ENCODE data around the gene FMN1. TPM values are rescaled to one million over a fixed set of nuclear protein-coding genes. Genes with fewer than 3 reads are reported as not detected.
"Not testable (repeated sequence)": the region's sequence is repeated elsewhere in the genome, so short reads cannot be mapped to it uniquely, and the experiment has no call there.

FMN1 gene
- total RNA-seq, 1 donor from 2014 or later, result 37.1 TPM

- DNase-seq (ENCODE audit: low spot score), result no peak
Measured at GRCh38 chr15:32870240-32871033, 324.1 kb downstream of the FMN1 start.

- DNase-seq (ENCODE audit: low spot score), result no peak
Measured at GRCh38 chr15:32869776-32870175, 324.7 kb downstream of the FMN1 start.

- DNase-seq (ENCODE audit: low spot score), result no peak
Measured at GRCh38 chr15:32867313-32867626, 327.2 kb downstream of the FMN1 start.

- DNase-seq (ENCODE audit: low spot score), result no peak
Measured at GRCh38 chr15:32866454-32867312, 327.8 kb downstream of the FMN1 start.

GRCh38 chr15:32864841-32865240, 329.7 kb downstream of the FMN1 start:
- no peak for DNase-seq (ENCODE audit: low spot score)

- no peak for DNase-seq (ENCODE audit: low spot score)
Measured at GRCh38 chr15:32864051-32864450, 330.5 kb downstream of the FMN1 start.

- DNase-seq (ENCODE audit: low spot score), result no peak
Measured at GRCh38 chr15:32861761-32862160, 332.8 kb downstream of the FMN1 start.

GRCh38 chr15:32861174-32861573, 333.3 kb downstream of the FMN1 start:
- DNase-seq (ENCODE audit: low spot score), result no peak

GRCh38 chr15:32859996-32860395, 334.5 kb downstream of the FMN1 start:
- DNase-seq (ENCODE audit: low spot score), result no peak

GRCh38 chr15:32859251-32859650, 335.3 kb downstream of the FMN1 start:
- DNase-seq (ENCODE audit: low spot score), result no peak

GRCh38 chr15:32857732-32858131, 336.8 kb downstream of the FMN1 start:
- DNase-seq (ENCODE audit: low spot score), result no peak

- DNase-seq (ENCODE audit: low spot score), result no peak
Measured at GRCh38 chr15:32856753-32857152, 337.8 kb downstream of the FMN1 start.

GRCh38 chr15:32855942-32856341, 338.6 kb downstream of the FMN1 start:
- DNase-seq (ENCODE audit: low spot score), result no peak

GRCh38 chr15:32853592-32853991, 340.9 kb downstream of the FMN1 start:
- DNase-seq (ENCODE audit: low spot score), result no peak

- DNase-seq (ENCODE audit: low spot score), result no peak
Measured at GRCh38 chr15:32852771-32853170, 341.7 kb downstream of the FMN1 start.

GRCh38 chr15:32852017-32852416, 342.5 kb downstream of the FMN1 start:
- no peak for DNase-seq (ENCODE audit: low spot score)

GRCh38 chr15:32851572-32851971, 342.9 kb downstream of the FMN1 start:
- no peak for DNase-seq (ENCODE audit: low spot score)

- no peak for DNase-seq (ENCODE audit: low spot score)
Measured at GRCh38 chr15:32849769-32850668, 344.5 kb downstream of the FMN1 start.

- not testable (repeated sequence) for DNase-seq (ENCODE audit: low spot score)
Measured at GRCh38 chr15:32846671-32847070, 347.8 kb downstream of the FMN1 start.

GRCh38 chr15:32844118-32844711, 350.3 kb downstream of the FMN1 start:
- no peak for DNase-seq (ENCODE audit: low spot score)

- DNase-seq (ENCODE audit: low spot score), result no peak
Measured at GRCh38 chr15:32843219-32843815, 351.2 kb downstream of the FMN1 start.
